ENCODE data around the gene FOXE3.
"Not testable (repeated sequence)": the region's sequence is repeated elsewhere in the genome, so short reads cannot be mapped to it uniquely, and the experiment has no call there.

- TF ChIP-seq, protein P1, sequence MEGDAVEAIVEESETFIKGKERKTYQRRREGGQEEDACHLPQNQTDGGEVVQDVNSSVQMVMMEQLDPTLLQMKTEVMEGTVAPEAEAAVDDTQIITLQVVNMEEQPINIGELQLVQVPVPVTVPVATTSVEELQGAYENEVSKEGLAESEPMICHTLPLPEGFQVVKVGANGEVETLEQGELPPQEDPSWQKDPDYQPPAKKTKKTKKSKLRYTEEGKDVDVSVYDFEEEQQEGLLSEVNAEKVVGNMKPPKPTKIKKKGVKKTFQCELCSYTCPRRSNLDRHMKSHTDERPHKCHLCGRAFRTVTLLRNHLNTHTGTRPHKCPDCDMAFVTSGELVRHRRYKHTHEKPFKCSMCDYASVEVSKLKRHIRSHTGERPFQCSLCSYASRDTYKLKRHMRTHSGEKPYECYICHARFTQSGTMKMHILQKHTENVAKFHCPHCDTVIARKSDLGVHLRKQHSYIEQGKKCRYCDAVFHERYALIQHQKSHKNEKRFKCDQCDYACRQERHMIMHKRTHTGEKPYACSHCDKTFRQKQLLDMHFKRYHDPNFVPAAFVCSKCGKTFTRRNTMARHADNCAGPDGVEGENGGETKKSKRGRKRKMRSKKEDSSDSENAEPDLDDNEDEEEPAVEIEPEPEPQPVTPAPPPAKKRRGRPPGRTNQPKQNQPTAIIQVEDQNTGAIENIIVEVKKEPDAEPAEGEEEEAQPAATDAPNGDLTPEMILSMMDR (IDR thresholded peaks at IDR 0.05 in 2 of 3, conservative IDR thresholded peaks at IDR 0.05 in 1 of 3; ENCODE audit: borderline replicate concordance in 1 of 3, insufficient read depth in 1 of 3, low read depth in 2 of 3, low read length in 2 of 3): not testable (repeated sequence)
- TF ChIP-seq JUND (IDR thresholded peaks at IDR 0.05); POLR2A (IDR thresholded peaks at IDR 0.05; ENCODE audit: borderline replicate concordance, extremely low read depth, insufficient read depth, insufficient read length); EZH2 (IDR thresholded peaks at IDR 0.05): not testable (repeated sequence)
Measured at GRCh38 chr1:47457547-47457946, 41.5 kb downstream of the FOXE3 start.

Measured in HCT116 (cell line).